GM18861 (cell line): ENCODE results near the gene MSI2.

Experiments used
- ATAC-seq: cut with Tn5 transposase; IDR thresholded peaks from one replicate; pipeline ENCODE4 v1.9.1; 2021; ENCODE audit not compliant: unreplicated experiment

Gene MSI2

DNA sequence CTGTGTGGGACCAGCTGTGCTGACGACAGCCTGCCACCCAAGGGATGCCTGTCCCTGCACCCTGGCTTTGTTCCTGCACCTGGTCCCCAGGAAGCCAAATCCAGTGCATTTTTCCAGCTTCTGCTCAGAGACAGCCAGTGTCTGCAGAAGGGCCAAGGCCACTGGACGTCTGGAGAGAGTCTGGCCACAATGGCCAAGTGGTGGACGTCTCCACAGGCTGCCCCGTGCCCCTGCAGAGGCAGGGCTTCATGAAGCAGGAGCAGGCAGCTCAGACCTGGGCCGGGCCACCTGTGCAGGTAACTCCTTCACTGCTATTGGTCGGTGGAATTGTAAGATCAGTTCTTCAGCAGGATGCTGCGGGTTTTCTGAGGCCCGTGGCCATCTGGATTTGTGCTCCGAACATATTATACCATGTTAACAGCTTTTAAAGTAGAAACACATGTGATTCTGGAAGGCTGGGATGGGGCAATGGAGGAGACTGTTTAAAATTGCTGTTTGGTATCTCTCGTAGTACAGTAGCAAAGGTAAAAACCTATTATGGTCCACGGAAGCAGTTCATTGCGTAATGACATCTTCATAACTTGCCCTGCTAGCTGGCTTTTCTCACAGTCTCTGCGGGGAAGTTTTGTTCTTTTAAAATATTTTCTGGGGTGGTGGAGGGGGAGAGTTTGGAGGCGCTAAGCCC is 303.5 kb downstream of the MSI2 start:
- ATAC-seq = no peak

DNA sequence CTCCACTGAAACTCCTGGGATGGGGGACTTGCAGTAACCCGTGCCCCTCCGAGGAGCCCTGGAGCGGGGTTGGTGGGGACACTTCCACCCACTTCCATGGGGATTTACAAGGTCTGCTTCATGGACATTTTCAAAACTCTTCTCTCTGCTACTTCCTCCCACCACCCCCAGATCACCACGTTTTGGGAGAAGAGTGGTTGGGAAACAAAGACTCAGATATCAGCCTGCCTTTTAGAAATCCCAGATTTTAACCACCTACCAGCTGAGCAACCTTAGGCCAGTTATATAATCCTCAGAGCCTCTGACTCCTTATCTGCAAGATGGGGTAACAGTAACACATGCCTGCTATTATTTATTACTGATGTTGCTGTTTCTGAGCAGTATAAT is 304.0 kb downstream of the MSI2 start:
- ATAC-seq = no peak

GRCh38 chr17:57561072-57561861 is 304.9 kb downstream of the MSI2 start:
- ATAC-seq = no peak

DNA sequence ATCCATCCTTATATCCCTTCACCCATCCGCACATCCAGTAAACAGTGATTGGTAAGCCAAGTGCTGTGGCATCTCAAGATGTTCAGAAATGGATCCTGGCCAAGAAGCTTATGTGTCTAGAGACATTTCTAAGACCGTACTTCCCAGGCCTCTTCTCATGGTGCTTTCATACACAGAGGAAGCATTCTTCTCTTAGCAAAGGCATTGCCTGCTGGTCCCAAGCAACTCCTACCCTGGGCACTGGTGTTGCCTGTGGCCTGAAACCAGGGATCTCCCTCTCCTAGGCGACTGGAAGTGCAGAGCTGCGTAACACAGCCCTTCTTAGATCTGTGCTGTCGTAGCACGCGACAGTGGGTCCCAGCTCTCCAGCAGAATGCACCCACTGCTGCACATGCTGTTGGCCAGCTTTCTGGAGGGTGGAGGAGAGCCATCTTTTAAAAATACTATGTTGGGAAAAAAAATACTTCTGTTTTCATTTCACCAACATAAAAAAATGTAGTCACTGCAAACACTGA is 305.9 kb downstream of the MSI2 start:
- no peak for ATAC-seq

DNA sequence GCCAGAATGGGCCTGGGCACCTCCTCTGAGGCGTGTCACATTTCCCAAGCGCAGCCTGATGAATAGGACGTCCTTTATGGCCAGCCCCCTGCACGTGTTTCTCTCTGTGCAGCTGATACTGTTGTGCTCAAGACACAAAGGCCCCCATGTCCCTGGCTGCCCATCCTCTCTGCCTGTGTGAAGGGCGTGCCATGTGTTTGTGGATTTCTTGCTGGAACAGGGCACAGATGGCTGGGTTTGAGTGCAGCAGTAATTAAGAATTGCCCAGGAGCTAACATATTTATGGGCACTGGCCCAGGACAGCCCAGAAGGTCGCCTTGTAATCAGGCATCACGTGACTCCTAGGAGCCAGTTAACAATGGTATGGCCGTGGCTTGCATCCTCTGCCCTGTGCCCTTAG is 307.6 kb downstream of the MSI2 start:
- ATAC-seq = no peak

GRCh38 chr17:57565176-57565575 is 308.9 kb downstream of the MSI2 start:
- no peak for ATAC-seq

- no peak for ATAC-seq
Observed at GRCh38 chr17:57566721-57567120, 310.4 kb downstream of the MSI2 start.

GRCh38 chr17:57567251-57567650 is 310.9 kb downstream of the MSI2 start:
- no peak for ATAC-seq

- no peak for ATAC-seq
Observed at GRCh38 chr17:57568340-57568739, 312.0 kb downstream of the MSI2 start.

DNA sequence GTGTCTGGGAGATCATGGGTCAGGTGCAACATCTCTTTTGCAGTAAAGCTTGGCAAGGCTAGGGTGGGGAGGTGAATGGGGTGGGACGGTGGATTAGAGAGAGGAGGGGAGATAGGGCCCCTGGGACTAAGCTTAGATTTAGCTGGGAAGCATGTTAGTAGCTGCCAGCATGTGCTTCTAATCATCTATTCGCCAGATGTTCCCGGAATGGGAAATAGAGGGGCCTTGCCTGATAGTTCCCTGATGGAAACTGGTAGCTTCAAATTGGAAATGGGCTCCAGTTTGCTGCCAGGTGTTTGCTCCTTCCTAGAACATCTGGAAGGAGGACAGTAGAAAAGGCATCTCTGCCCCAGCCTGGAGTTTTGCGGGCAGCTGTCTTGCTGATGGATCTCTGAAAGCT is 312.7 kb downstream of the MSI2 start:
- no peak for ATAC-seq

GRCh38 chr17:57569853-57570252 is 313.5 kb downstream of the MSI2 start:
- no peak for ATAC-seq

GRCh38 chr17:57570724-57571344 is 314.5 kb downstream of the MSI2 start:
- no peak for ATAC-seq

- ATAC-seq = no peak
Observed at GRCh38 chr17:57572062-57572461, 315.7 kb downstream of the MSI2 start.

DNA sequence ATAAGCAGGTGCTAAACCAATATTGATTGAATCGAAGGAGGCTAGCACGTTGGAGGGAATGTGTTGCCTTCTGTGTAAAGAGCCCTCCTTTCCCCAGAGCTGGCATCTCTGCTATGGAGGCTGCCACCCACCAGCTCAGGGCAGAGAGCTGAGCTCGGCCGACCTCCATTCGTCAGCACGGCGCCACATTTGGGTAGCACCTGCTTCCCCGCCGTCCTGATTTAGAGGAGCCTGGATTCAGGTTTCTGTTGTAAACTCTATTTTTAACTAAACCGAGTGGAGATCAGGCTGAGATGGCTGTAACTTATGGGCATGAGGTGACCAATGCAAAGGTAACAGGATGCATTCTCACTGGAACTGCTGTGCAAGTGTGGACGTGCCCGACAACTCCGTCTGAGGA is 316.3 kb downstream of the MSI2 start:
- no peak for ATAC-seq

DNA sequence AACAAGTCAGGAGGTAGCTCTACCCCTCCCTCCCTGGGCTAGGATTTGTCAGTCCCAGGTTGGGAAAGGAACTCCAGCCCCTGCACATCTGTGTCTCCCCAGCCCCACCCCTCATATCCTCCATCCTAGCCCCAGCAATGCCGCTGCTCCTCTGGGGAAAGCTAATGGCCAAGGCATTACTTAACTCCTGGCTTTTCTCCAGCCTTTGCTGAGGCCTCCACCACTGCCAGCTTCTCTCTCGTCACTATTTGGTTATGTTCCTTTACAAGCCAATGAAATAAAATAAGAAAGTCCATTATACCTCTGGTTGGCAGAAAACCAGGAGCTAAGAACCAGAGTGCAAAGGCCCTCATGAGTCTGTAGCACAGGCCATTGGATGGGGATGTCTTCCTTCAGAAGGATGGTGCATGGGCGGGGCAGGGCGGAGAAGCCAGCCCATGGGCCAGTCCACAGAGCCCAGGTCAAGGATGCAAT is 317.8 kb downstream of the MSI2 start:
- ATAC-seq = no peak

GRCh38 chr17:57576744-57577143 is 320.4 kb downstream of the MSI2 start:
- ATAC-seq = no peak

GRCh38 chr17:57577751-57578607 is 321.7 kb downstream of the MSI2 start:
- no peak for ATAC-seq

DNA sequence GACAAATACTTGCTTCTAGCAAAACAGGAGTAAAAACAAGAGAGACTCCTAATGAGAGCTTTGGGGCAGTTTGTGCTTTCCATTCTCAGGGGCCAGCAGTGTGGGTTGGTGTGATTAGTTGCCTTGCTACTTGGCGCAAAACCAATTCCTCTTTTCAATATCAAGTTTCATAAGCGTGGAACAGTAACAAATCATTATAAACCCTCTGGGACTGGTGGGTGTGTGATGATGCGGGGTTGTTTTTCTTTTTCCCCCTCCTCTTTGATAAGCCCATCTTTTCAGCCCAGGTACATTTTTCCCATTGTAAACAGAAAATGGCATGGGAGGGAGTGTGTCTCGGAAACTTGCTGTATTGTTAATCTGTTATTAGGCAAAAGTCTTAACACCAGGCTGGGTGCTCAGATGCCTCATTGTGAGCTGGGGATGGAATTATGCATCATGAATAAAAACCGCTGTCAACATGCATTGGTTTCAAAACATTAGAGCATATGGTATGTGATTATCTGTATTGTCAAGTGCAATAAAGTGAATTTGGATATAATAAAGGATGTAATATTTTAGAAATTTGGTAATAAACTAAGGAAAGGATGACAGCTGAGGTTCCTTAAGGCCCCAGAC is 322.4 kb downstream of the MSI2 start:
- ATAC-seq = no peak

- no peak for ATAC-seq
Observed at GRCh38 chr17:57579245-57579644, 322.9 kb downstream of the MSI2 start.

GRCh38 chr17:57580055-57580739 is 323.9 kb downstream of the MSI2 start:
- ATAC-seq = no peak
